ENCODE data around the gene KLF4. TPM values are rescaled to one million over a fixed set of nuclear protein-coding genes. Genes with fewer than 3 reads are reported as not detected.

KLF4 gene
- total RNA-seq, 1 experiment from 2014 or later, result 19.9 TPM

DNA sequence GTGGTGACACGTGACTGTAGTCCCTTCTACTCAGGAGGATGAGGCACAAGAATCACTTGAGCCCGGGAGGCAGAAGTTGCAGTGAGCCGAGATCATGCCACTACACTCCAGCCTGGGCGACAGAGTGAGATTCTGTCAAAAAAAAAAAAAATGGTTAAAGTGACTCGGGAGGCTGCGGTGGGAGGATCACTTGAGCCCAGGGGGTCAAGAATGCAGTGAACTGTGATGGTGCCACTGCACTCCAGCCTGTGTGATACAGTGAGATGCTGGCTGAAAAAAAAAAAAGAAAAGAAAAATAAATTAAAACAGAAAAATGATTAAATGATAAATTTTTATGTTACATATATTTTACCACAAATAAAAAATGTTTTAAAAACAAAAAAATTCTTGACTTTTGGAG, 51.9 kb downstream of the KLF4 start:
- CTCF ChIA-PET, result no interaction called here
- no peaks in the 10 kb centered on the region for H3K9me3 Mint-ChIP-seq (ENCODE audit: low read depth, unreplicated experiment)
- peaks cover 12% of the 10 kb centered on the region for H3K27me3 Mint-ChIP-seq (ENCODE audit: unreplicated experiment)
- no peak for TF ChIP-seq CTCF (IDR thresholded peaks at IDR 0.05; ENCODE audit: unreplicated experiment)
- no peaks in the 10 kb centered on the region for H3K4me1 Mint-ChIP-seq (ENCODE audit: low read depth, unreplicated experiment)
- no peak overlapping the region for H3K27ac Mint-ChIP-seq (ENCODE audit: unreplicated experiment)
- intact Hi-C loops (cut with micrococcal nuclease; ENCODE audit: unreplicated experiment), result no loop called here
- H3K36me3 Mint-ChIP-seq (ENCODE audit: insufficient read depth, unreplicated experiment), result no peaks in the 10 kb centered on the region
- BruUV-seq (replicated peaks), result no TSS peak
- no peak for DNase-seq
- no peak overlapping the region for H3K4me3 Mint-ChIP-seq (ENCODE audit: low read depth, unreplicated experiment)

- TF ChIP-seq CTCF (IDR thresholded peaks at IDR 0.05; ENCODE audit: unreplicated experiment), result no peak
- Mint-ChIP-seq H3K36me3 (ENCODE audit: insufficient read depth, unreplicated experiment) (peaks cover 3% of the 10 kb centered on the region), H3K9me3 (ENCODE audit: low read depth, unreplicated experiment) (no peaks in the 10 kb centered on the region), H3K27me3 (ENCODE audit: unreplicated experiment) (peaks cover 8% of the 10 kb centered on the region), H3K4me3 (ENCODE audit: low read depth, unreplicated experiment) (no peak overlapping the region), H3K4me1 (ENCODE audit: low read depth, unreplicated experiment) (no peaks in the 10 kb centered on the region), H3K27ac (ENCODE audit: unreplicated experiment) (no peak overlapping the region)
- DNase-seq, result no peak
- intact Hi-C loops (cut with micrococcal nuclease; ENCODE audit: unreplicated experiment), result no loop called here
- CTCF ChIA-PET, result interaction anchor here (0.6 kb wide), 1 partner anchor 834 kb away, joined by 3 read pairs; no protein-coding TSS in a partner anchor
- BruUV-seq (replicated peaks), result no TSS peak
These were observed 54.2 kb downstream of the KLF4 start for GRCh38 chr9:107435415-107435814.

Other genes with a start within 250 kb of the KLF4 start
- 82.3 and 97.8 TPM in 2 replicates for gene RAD23B, start 206.5 kb downstream of the KLF4 start, total RNA-seq (2022)

Measured in Calu3 (cell line).